GM19328 (cell line): ENCODE measurements around the gene GCA.

ENCODE experiments used
- ATAC-seq: cut with Tn5 transposase; IDR thresholded peaks from one replicate; pipeline ENCODE4 v1.9.1; 2021; ENCODE audit warnings: mild to moderate bottlenecking, moderate library complexity; ENCODE audit not compliant: unreplicated experiment

GCA gene

GRCh38 chr2:162343824-162344616 is at the start of gene GCA:
GCA (plus strand) TSS chr2:162344132; CDS start chr2:162344249, 117 bp downstream.
- ATAC-seq, result peak; percentile 99

- ATAC-seq, result no peak
Measured at GRCh38 chr2:162295009-162295408, 48.9 kb upstream of the GCA start.

- ATAC-seq, result no peak
Measured at GRCh38 chr2:162297925-162298552, 45.9 kb upstream of the GCA start.

GRCh38 chr2:162298669-162299335 is 45.1 kb upstream of the GCA start:
- no peak for ATAC-seq

GRCh38 chr2:162300266-162300665 is 43.7 kb upstream of the GCA start:
- ATAC-seq, result no peak

- ATAC-seq, result peak; percentile 63
Measured at GRCh38 chr2:162301151-162301804, 42.7 kb upstream of the GCA start.

GRCh38 chr2:162301877-162302276 is 42.1 kb upstream of the GCA start:
- no peak for ATAC-seq

- no peak for ATAC-seq
Measured at GRCh38 chr2:162305901-162306300, 38.0 kb upstream of the GCA start.

GRCh38 chr2:162308747-162309503 is 35.0 kb upstream of the GCA start:
- no peak for ATAC-seq

- no peak for ATAC-seq
Measured at GRCh38 chr2:162312853-162313252, 31.1 kb upstream of the GCA start.

GRCh38 chr2:162315938-162316337 is 28.0 kb upstream of the GCA start:
- ATAC-seq, result no peak

- no peak for ATAC-seq
Measured at GRCh38 chr2:162316590-162316989, 27.3 kb upstream of the GCA start.

GRCh38 chr2:162317058-162317742 is 26.7 kb upstream of the GCA start:
- ATAC-seq, result no peak

- peak; percentile 4 for ATAC-seq
Measured at GRCh38 chr2:162317861-162318327, 26.0 kb upstream of the GCA start.

GRCh38 chr2:162318328-162319180 is 25.4 kb upstream of the GCA start, which contains the start of gene IFIH1:
IFIH1 (minus strand) TSS chr2:162318684; CDS start chr2:162318307, 377 bp downstream.
- peak; percentile 82 for ATAC-seq

- no peak for ATAC-seq
Measured at GRCh38 chr2:162320864-162321517, 22.9 kb upstream of the GCA start.

- no peak for ATAC-seq
Measured at GRCh38 chr2:162324953-162325352, 19.0 kb upstream of the GCA start.

GRCh38 chr2:162327134-162327769 is 16.7 kb upstream of the GCA start:
- no peak for ATAC-seq
